Right forelimb (tissue), 1 donor: ENCODE measurements around the gene CDX4.
"Not testable (repeated sequence)": the region's sequence is repeated elsewhere in the genome, so short reads cannot be mapped to it uniquely, and the experiment has no call there.

Experiments
- DNase-seq: peaks from one replicate; pipeline ENCODE4 v3.0.0-alpha.2; 2018

CDX4 gene, protein sequence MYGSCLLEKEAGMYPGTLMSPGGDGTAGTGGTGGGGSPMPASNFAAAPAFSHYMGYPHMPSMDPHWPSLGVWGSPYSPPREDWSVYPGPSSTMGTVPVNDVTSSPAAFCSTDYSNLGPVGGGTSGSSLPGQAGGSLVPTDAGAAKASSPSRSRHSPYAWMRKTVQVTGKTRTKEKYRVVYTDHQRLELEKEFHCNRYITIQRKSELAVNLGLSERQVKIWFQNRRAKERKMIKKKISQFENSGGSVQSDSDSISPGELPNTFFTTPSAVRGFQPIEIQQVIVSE

DNA sequence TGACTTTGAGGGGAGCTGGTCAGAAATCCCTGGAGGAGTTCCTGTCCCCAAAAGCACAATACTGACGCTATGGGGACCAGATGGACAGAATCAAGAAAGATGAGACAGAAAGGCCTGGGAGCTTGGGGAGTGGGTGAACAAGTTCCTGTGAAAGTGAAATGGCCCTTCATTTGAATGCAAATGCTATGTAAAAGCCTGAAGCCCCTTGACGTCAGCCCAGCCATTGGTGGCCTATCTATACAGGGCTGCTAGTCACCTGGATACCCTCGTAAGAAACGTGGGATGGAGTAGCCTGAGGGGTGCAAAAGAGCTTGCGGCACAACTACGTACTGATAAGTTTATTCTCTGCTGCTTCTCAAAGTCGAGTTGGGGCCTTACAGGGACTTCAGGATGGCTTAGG, at the start of gene CDX4:
TSS of gene CDX4 (plus strand) at position 223 of the 400 bp plus-strand sequence. CDS start 201 bp downstream, outside the sequence.
- DNase-seq: no peak

DNA sequence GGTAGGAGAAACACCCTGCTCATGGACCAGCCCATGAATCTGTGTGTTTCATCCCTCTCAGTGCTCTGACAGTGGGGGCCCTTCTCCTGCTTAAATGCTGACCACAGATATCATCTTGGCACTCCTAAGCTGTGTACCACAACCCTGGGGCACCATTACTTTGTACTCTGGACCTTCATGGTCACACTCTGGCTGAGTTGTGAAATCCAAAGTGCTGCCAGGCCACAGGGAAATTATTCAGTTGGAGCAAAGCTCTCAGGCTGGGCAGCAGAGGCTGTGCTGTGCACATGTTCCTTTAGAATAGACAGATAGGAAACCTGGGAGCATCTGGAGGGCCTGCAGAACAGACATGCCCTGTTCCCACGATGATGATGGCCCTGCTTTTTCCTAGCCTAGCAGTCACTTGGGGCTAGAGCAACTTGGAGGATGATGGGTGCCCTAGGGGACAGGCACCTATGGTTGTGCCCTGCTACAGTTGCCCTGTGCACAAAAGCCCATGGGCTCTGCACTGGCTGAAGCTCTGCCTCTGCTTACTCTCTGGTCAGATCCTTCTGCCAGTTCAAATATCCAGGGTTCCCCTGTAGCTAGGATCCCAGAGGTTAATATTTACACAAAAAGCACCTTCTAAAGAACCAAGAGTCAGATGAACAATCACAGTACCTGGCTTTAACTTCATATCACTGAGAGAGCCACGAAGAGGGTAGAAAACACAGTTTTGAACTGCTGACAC, 48.5 kb upstream of the CDX4 start:
- no peak for DNase-seq

DNA sequence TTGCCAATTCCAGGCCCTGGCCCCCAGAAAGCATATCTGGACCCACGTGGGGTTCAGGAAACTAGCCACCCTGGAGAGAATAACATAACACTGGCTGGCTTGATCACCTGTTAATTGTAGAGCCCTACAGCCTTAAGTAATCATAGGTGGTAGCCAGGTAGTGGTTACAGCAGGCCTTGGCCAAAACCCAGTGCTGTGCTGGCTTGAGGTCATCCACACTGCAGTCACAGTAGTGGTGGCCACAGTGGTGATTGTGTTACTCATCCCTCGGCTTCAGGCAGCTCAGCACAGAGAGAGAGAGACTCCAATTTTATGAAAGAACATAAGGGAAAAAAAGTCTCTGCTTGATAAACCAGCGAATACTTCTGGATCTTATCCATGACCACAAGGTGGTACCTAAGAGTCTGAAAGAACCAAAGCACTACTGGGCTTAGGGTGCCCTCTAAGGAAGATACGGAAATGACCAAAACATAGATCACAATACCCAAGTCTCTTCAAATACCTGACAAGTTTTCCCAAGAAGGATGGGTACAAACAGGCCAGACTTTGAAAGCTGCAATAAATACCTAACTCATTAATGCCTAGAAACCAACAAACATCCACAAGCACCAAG, 46.6 kb upstream of the CDX4 start:
- no peak for DNase-seq

DNA sequence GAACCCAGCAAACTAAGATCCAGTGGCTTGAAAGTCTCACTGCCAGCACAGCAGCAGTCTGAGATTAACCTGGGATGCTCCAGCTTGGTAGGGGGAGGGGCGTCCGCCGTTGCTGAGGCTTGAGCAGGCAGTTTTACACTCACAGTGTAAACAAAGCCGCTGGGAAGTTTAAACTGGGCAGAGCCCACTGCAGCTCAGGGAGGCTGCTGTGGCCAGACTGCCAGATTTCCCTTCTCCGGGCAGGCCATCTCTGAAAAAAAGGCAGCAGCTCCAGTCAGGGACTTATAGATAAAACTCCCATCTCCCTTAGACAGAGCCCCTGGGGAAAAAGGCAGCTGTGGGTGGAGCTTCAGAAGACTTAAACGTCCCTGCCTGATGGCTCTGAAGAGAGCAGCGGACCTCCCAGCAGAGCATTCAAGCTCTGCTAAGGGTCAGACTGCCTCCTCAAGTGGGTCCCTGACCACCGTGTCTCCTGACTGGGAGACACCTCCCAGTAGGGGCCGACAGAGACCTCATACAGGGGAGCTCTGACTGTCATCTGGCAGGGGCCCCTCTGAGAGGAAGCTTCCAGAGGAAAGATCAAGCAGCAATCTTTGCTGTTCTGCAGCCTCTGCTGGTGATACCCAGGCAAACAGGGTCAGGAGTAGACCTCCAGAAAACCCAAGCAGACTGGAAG, 45.1 kb upstream of the CDX4 start:
- no peak for DNase-seq

DNA sequence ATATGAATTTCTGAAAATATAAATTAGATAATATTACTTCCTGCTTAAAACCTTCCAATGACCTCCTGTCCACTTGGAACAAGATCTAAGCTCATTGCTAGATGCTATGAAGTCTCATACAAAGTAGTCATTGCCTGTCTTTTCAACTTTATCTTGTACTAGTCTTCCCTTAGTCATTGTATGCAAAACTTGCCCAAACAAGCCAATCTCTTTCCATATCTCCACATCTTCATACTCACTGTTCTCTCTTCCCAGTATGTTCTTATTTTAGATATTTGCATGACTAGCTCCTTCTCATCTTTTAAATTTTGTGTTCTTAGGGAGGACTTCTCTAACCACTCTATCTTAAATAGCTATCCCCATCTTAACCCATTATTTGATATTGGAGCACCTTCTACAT, 33.9 kb upstream of the CDX4 start:
- DNase-seq: no peak

DNA sequence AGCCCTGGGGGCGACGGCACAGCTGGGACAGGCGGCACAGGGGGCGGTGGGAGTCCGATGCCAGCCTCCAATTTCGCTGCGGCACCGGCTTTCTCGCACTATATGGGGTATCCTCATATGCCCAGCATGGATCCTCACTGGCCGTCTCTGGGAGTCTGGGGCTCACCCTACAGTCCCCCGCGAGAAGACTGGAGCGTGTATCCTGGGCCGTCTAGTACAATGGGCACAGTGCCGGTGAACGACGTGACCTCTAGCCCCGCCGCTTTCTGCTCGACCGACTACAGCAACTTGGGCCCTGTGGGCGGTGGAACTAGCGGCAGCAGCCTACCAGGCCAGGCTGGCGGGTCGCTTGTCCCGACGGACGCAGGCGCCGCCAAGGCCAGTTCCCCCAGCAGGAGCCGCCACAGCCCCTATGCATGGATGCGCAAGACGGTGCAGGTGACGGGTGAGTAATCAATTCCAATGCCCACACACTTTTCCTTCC, 500 bp downstream of the CDX4 start:
- no peak for DNase-seq

DNA sequence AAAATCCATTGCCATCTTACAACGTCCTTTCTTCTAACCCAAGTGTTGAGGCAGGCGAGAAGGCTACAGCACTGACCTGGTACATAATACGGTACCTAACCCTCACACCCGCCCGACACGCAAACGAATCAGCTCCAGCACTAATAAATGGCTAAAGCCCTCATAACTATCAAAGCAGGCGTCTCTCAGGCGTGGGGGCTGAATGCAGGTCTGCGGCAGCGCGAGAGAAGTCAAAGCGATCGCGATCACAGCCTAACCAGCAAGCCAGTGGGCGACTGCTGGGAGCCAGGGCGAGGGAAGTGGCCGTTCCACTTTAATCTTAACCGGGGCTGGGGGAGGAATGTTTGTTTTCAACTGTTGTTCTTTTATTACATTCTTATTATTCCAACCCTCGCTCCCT, 1.5 kb downstream of the CDX4 start:
- DNase-seq: no peak

DNA sequence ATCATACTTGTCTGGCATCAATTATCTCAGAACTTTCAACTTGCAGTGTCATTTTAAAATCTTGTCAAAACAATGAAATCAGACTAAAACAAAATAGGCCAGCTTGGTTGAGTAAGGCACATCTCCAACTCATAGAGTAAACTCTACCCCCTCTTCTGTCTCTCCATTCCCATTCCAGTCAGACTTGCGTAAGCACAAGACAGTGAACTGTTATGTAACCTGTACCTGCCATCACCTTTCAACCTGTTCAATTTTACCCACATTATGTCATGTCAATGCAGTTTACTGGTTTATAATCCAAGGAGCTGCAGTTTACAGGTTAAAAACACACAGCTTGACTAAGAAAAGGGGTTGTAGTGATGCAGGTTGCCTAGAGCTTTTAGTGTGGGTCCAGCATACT, 8.3 kb downstream of the CDX4 start:
- DNase-seq: no peak

DNA sequence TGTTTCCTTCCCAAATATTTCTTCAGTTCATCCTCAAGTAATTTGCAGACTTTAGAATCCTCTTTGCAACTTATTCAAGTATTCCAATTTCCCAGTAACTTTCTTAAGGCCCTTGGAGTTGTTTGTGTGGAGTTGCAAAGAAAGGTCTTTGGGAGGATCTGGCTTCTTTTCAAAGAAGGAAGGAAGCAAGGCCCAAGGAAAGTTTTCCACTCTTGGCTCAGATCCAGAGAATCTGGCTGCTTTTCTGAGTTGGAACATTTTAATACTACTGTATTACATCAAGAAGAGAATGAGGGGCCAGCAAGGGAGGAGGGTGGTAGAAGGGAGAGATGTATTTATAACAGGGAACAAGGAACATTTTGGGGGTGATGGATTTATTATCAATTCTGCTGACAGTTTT, 10.5 kb downstream of the CDX4 start:
- DNase-seq: no peak

DNA sequence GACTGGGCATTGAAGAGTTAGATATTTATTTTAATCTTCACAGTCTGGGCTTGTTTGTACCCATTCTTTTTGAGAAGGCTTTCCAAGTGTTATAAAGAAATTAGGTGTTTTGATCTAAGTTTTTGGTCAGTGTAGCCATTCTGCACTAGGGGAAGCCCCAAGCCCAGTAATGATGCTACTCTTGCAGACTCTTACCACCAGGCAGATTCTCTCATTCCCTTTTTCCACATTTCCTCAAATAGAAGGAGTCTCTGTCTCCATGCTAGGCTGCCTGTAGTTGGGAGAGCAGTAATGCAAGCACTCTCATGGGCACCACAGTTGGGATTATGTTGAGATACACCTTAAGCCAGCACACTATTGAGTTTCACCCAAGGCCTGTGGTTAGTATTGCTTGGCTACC, 21.5 kb downstream of the CDX4 start:
- no peak for DNase-seq

DNA sequence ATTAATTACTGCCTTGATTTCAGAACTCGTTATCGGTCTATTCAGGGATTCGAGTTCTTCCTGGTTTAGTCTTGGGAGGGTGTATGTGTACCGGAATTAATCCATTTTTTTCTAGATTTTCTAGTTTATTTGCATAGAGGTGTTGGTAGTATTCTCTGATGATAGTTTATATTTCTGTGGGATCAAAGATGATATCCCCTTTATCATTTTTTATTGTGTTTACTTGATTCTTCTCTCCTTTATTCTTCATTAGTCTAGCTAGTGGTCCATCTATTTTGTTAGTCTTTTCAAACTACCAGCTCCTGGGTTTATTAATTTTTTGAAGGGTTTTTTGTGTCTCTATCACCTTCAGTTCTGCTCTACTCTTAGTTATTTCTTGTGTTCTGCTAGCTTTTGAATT, 32.1 kb downstream of the CDX4 start:
- DNase-seq: no peak

DNA sequence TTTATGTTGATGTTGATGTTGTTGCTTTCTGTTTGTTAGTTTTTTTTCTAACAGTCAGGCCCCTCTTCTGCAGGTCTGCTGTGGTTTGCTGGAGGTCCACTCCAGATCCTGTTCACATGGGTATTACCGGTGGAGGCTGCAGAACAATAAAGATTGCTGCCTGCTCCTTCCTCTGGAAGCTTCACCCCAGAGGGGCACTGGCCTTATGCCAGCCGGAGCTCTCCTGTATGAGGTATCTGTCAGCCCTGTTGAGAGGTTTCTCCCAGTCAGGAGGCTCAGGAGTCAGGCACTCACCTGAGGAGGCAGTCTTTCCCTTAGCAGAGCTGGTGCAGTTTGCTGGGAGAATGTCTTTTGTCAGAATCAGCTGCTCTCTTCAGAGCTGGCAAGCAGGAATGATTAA, 34.7 kb downstream of the CDX4 start:
- no peak for DNase-seq

DNA sequence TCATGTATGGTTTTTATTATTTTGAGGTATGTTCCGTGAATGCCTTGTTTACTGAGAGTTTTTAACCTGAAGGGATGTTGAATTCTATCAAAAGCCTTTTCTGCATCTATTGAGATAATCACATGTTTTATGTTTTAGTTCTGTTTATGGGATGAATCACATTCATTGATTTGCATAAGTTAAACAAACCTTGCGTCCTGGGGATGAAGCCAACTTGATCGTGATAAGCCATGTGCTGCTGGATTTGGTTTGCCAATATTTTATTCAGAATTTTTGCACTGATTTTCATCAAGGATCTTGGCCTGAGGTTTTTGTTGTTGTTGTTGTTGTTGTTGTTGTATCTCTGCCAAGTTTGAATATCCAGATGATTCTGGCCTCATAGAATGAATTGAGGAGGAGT, 43.8 kb downstream of the CDX4 start:
- DNase-seq: no peak

DNA sequence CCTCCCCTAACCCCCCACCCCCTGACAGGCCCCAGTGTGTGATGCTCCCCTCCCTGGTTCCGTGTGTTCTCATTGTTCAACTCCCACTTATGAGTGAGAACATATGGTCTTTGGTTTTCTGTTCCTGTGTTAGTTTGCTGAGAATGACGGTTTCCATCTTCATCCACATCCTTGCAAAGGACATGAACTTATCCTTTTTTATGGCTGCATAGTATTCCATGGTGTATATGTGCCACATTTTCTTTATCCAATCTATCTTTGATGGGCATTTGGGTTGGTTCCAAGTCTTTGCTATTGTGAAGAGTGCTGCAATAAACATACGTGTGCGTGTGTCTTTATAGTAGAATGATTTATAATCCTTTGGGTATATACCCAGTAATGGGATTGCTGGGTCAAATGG, 45.3 kb downstream of the CDX4 start:
- DNase-seq: not testable (repeated sequence)
